Fibroblast of lung (primary cell): ENCODE measurements around the gene PDE5A. TPM values are rescaled to one million over a fixed set of nuclear protein-coding genes. Genes with fewer than 3 reads are reported as not detected.

Experiments
- DNase-seq, 2 donors: peaks; one replicate each; pipeline versions ENCODE4 v3.0.0 to v3.0.0-alpha.2; 2010; ENCODE audit warnings: low read depth in 2 of 2
- H2AFZ ChIP-seq: 2 replicates; pipeline ENCODE4 v1.5.1; 2012; ENCODE audit warnings: low read length, control low read depth, inconsistent platforms
- H3K27ac ChIP-seq: 2 replicates; pipeline ENCODE4 v1.5.1; 2011; ENCODE audit warnings: low read length, control low read depth; ENCODE audit not compliant: insufficient read depth
- H3K27me3 ChIP-seq: 2 replicates; pipeline ENCODE4 v1.5.1; 2011; ENCODE audit warnings: mild to moderate bottlenecking, low read length; ENCODE audit not compliant: control insufficient read depth, insufficient read depth
- H3K36me3 ChIP-seq: 2 replicates; pipeline ENCODE4 v1.5.1; 2011; ENCODE audit warnings: low read length; ENCODE audit not compliant: control insufficient read depth, insufficient read depth
- H3K4me1 ChIP-seq: 2 replicates; pipeline ENCODE4 v1.5.1; 2011; ENCODE audit warnings: low read length; ENCODE audit not compliant: control insufficient read depth, insufficient read depth; ENCODE audit errors: extremely low read depth
- H3K4me2 ChIP-seq: 2 replicates; pipeline ENCODE4 v1.5.1; 2011; ENCODE audit warnings: low read length, control low read depth; ENCODE audit not compliant: insufficient read depth; ENCODE audit errors: extremely low read depth
- H3K4me3 ChIP-seq, 4 experiments: fragments of 200-600 bp in 1 of 4; sonication (generic) in 1 of 4; replicated peaks in 1 of 4; 2 replicates each; pipeline ENCODE4 v1.5.1; 2011 to 2016; ENCODE audit warnings: low read length in 4 of 4, low read depth in 3 of 4, mild to moderate bottlenecking in 3 of 4, control low read depth in 2 of 4, inconsistent platforms in 1 of 4, mixed read lengths in 1 of 4; ENCODE audit not compliant: insufficient read depth in 1 of 4; ENCODE audit errors: control extremely low read depth in 1 of 4
- H3K79me2 ChIP-seq: 2 replicates; pipeline ENCODE4 v1.5.1; 2012; ENCODE audit warnings: mild to moderate bottlenecking, low read length, inconsistent platforms; ENCODE audit not compliant: control insufficient read depth, insufficient read depth
- H3K9ac ChIP-seq: 2 replicates; pipeline ENCODE4 v1.5.1; 2011; ENCODE audit warnings: mild to moderate bottlenecking, low read length, control low read depth; ENCODE audit not compliant: insufficient read depth
- H3K9me3 ChIP-seq: 2 replicates; pipeline ENCODE4 v1.5.1; 2012; ENCODE audit warnings: low read depth, low read length; ENCODE audit not compliant: control insufficient read depth, insufficient read depth
- H4K20me1 ChIP-seq: 2 replicates; pipeline ENCODE4 v1.5.1; 2011; ENCODE audit warnings: low read length; ENCODE audit not compliant: control insufficient read depth, insufficient read depth; ENCODE audit errors: extremely low read depth
- CTCF ChIP-seq, 2 donors: IDR thresholded peaks in 1 of 2; conservative IDR thresholded peaks in 1 of 2; 1 replicate in 1 of 2; 2 replicates in 1 of 2; pipeline ENCODE4 v1.5.1; 2011 to 2012; ENCODE audit warnings: low read length in 2 of 2, control low read depth in 1 of 2, inconsistent platforms in 1 of 2, low read depth in 1 of 2, mild to moderate bottlenecking in 1 of 2
- EZH2 ChIP-seq: IDR thresholded peaks from 2 replicates; pipeline ENCODE4 v1.5.1; 2012; ENCODE audit warnings: low read length, control low read depth, mild to moderate bottlenecking; ENCODE audit errors: missing control alignments
- polyA plus RNA-seq, 2 donors: library from polyadenylated mRNA; depleted of rRNA in 1 of 2; stranded (reverse) in 1 of 2; unstranded in 1 of 2; fragments of >200 nt; gene quantifications; 2 replicates each; pipeline ENCODE4 v1.2.1, GENCODE V29; 2011 to 2012; ENCODE audit warnings: missing spikeins in 1 of 2
- total RNA-seq: library from RNA; depleted of rRNA; stranded (reverse); fragments of >200 nt; gene quantifications from 2 replicates; pipeline ENCODE4 v1.2.1, GENCODE V29; 2014

The PDE5A gene
- total and polyA plus RNA-seq, 2 donors (not counting 1 experiment from before 2014, with no cell fraction given), result 197 to 832 TPM

- H3K9ac ChIP-seq, result peak overlapping the region; percentile 43
- H3K36me3 ChIP-seq, result peaks cover 11% of the 10 kb centered on the region
- peaks cover 17% of the 10 kb centered on the region for H3K4me1 ChIP-seq
- peaks cover 2% of the 10 kb centered on the region for H4K20me1 ChIP-seq
- H3K27ac ChIP-seq, result peak overlapping the region; percentile 83
- H3K4me3 ChIP-seq, result no peak overlapping the region
- peaks cover under 1% of the 10 kb centered on the region for H3K79me2 ChIP-seq
- peak overlapping the region; percentile 54 for H3K4me2 ChIP-seq
- DNase-seq, result peak; percentile 41 to 91
- H3K9me3 ChIP-seq, result no peaks in the 10 kb centered on the region
- no peak for TF ChIP-seq CTCF (conservative IDR thresholded peaks at IDR 0.05 in 1 of 2, IDR thresholded peaks at IDR 0.05 in 1 of 2; ENCODE audit: low read depth in 1 of 2, low read length in 2 of 2)
- TF ChIP-seq EZH2, result no peak
- no peaks in the 10 kb centered on the region for H3K27me3 ChIP-seq
- no peak overlapping the region for H2AFZ ChIP-seq
Measured at GRCh38 chr4:119517361-119518229, 111.0 kb downstream of the PDE5A start.

GRCh38 chr4:119512398-119512797 is 116.2 kb downstream of the PDE5A start:
- no peaks in the 10 kb centered on the region for H3K79me2 ChIP-seq
- no peak overlapping the region for H3K4me2 ChIP-seq
- H3K4me3 ChIP-seq, result no peak overlapping the region
- H3K36me3 ChIP-seq, result peaks cover 25% of the 10 kb centered on the region
- DNase-seq, result no peak
- peaks cover 10% of the 10 kb centered on the region for H3K4me1 ChIP-seq
- no peaks in the 10 kb centered on the region for H3K9me3 ChIP-seq
- no peak overlapping the region for H3K27ac ChIP-seq
- no peak overlapping the region for H2AFZ ChIP-seq
- no peak overlapping the region for H3K9ac ChIP-seq
- TF ChIP-seq CTCF (conservative IDR thresholded peaks at IDR 0.05 in 1 of 2, IDR thresholded peaks at IDR 0.05 in 1 of 2; ENCODE audit: low read depth in 1 of 2, low read length in 2 of 2) (no peak), EZH2 (no peak)
- H3K27me3 ChIP-seq, result no peaks in the 10 kb centered on the region
- H4K20me1 ChIP-seq, result no peaks in the 10 kb centered on the region

GRCh38 chr4:119510395-119511149 is 118.0 kb downstream of the PDE5A start:
- Histone ChIP-seq H3K36me3 (peaks cover 26% of the 10 kb centered on the region), H3K4me2 (no peak overlapping the region), H2AFZ (no peak overlapping the region), H3K79me2 (no peaks in the 10 kb centered on the region), H3K4me3 (no peak overlapping the region), H4K20me1 (no peaks in the 10 kb centered on the region), H3K9me3 (no peaks in the 10 kb centered on the region), H3K27me3 (no peaks in the 10 kb centered on the region), H3K27ac (no peak overlapping the region), H3K4me1 (peaks cover 10% of the 10 kb centered on the region), H3K9ac (no peak overlapping the region)
- peak; percentile 63 to 64 for DNase-seq
- TF ChIP-seq CTCF (conservative IDR thresholded peaks at IDR 0.05 in 1 of 2, IDR thresholded peaks at IDR 0.05 in 1 of 2; ENCODE audit: low read depth in 1 of 2, low read length in 2 of 2) (no peak), EZH2 (no peak)
